HG02571 (cell line): ENCODE data around the gene SORCS2.

ENCODE experiments used
- ATAC-seq: cut with Tn5 transposase; IDR thresholded peaks from one replicate; pipeline ENCODE4 v1.9.1; 2021; ENCODE audit warnings: mild to moderate bottlenecking, moderate library complexity; ENCODE audit not compliant: unreplicated experiment

Gene SORCS2

DNA sequence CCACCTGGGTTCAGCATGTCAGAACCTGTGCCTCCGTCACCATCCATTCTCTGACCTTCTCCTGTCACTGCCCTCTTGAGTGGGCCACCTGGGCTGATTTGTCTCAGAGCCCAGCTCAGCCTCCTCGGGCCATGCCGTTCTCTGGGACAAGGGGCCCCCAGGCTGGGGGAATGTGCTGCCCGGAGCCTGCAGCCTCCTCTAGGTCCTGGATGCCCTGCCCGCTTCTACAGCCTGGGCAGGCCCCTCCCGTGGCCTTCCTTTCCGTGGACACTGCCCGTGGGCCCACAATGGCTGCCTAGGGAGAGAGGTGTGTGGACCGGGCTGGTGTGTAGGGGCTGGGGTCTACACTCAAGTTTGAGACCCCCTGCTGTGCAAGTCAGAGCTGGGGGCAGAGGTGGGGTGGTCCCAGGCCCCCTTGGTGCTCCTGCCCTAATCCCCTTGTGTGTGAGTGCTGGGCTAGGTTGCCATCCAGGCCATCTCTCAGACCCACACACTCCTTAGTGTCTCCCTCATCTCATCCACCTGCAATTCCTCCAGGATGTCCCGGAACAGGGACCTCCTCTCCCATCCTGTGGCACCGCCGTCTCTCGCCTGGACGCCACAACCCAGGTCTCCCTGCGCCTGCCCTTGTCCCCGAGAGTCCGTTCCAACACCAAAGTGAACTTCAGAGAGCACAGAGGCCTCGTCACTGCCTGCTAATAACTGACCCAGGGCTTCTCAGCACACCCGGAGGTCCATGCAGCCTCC, 230.0 kb downstream of the SORCS2 start:
- ATAC-seq, result no peak

DNA sequence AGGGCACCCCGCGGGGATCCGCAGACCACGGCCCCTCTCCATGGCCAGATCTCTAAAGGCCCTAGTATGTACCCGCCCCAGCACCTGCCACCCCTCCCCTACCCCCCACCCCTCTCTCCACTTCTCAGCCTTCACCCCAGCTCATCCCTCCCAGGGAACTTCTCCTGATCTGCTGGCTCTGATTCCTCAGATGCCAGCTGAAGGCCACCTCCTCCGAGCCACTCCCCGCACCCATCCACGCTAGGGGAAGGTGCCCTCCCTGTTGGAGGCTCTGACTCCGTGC, 230.5 kb downstream of the SORCS2 start:
- ATAC-seq, result no peak

GRCh38 chr4:7423391-7423790, 231.1 kb downstream of the SORCS2 start:
- ATAC-seq, result no peak

- no peak for ATAC-seq
Observed at GRCh38 chr4:7423801-7424552, 231.6 kb downstream of the SORCS2 start.

DNA sequence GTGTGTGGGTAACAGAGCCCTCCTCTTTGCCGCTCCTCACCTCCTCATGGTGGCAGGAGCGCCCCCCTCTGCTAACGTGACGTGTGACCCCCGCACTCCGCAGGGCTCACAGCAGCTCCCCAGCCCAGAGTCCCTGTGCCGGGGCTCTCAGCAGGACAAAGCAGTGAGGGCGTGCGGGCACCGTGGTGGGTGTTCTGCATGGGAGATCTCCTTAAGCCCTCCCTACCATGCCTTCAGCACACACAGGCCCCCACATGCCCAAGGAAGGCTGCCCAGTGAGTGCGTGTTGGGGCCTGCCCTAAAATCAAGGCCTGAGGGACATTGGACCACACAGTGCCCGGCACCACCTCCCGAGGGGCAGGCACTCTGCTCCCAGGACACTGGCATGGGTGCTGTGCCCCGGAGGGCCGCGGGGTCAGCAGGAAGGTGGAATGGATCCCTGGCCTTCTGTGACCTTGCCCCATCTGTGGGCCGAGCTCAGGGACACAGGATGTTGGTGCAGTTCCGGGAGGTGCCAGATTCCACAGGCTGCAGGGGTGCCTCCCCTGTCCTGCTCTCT, 232.3 kb downstream of the SORCS2 start:
- no peak for ATAC-seq

GRCh38 chr4:7425124-7425523, 232.8 kb downstream of the SORCS2 start:
- ATAC-seq, result no peak

DNA sequence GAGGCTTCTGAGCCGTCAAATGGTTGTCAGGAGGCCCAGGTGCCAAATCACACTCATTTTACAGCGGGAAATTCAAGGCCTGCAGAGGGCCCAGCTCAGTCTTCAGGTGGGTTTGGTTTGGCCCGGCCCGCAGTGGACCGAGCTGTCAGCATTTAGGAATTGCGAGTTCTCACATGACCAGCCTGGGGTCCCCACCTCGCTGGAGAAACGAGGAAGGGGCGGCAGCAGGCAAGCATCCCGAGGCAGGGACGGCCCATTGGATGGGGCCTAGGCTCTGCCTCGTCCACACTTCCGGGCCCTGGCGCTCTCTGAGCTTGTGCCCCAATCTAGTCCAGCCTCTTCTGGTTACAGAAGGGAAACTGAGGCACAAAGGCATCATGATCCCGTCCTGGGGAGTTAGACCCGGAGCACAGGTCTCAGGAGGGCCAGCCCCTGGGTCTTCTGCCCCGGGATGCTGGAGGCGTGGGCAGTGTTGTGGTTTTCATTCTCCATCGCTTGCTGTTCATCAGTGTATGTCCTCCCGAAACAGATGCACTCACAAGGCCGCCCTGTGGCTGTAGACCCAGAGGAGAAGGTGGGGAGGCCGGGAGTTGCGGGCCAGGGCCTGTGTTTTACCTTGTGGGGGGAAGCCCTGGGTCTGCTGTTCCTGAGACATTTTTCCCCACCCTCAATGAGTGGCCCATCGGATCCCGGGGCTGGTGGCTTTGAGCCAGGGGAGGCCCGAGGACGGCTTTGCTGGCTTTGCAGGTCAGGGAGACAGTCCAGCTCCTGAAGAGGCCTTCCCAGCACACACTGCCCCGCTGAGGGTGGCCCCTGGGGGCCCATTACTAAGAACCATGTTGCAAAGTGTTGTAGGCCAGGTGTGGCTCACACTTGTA, 233.5 kb downstream of the SORCS2 start:
- ATAC-seq, result no peak

GRCh38 chr4:7426525-7427171, 234.3 kb downstream of the SORCS2 start:
- no peak for ATAC-seq

- no peak for ATAC-seq
Observed at GRCh38 chr4:7427361-7427760, 235.0 kb downstream of the SORCS2 start.

DNA sequence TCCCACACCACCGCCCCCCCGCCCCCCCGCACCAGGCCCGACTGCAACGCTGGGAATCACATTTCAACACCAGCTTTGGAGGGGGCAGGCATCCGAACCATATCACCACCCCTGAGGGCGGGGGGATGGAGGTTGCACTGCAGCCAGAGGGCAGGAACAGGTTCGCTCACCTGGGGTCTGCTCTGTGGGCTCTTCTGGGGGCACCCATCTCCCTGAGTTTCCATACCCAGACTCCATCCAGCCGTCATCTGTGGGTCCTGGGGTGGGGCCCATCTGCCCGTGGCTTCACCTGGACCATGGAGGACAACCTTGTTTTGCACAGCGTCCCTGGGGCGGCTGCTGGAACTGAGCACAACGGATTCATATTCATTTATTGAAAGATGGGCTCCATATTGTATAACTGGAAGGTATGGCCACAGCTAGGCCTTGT, 235.5 kb downstream of the SORCS2 start:
- ATAC-seq, result no peak

- ATAC-seq, result no peak
Observed at GRCh38 chr4:7428261-7429068, 236.1 kb downstream of the SORCS2 start.

- ATAC-seq, result no peak
Observed at GRCh38 chr4:7429069-7429416, 236.7 kb downstream of the SORCS2 start.

DNA sequence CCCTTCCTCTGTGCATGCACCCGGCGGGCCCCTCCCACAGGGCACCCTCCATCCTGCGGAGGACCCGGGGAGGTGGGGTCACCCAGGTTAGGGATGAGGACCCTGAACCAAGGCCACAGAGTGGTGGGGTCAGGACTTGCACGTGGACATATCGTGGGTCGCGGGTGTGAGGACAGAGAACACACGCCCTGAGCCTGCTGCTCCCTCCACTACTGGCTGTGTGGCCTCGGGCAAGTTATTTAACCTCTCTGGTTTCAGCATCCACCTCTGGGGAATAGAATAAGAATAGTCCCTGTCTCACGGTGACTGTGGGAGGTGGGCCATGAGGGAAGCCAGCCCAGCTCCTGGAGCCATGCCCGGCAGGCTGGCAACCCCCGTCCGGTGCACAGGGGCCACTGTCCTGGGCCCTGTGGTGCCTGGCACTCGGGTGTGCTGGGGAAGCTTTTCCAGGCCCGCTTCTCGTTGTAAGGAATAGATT, 237.3 kb downstream of the SORCS2 start:
- no peak for ATAC-seq

- ATAC-seq, result no peak
Observed at GRCh38 chr4:7430368-7430964, 238.1 kb downstream of the SORCS2 start.

- ATAC-seq, result no peak
Observed at GRCh38 chr4:7430965-7431695, 238.8 kb downstream of the SORCS2 start.

GRCh38 chr4:7431696-7432530, 239.6 kb downstream of the SORCS2 start:
- ATAC-seq, result no peak

- ATAC-seq, result no peak
Observed at GRCh38 chr4:7432531-7433375, 240.4 kb downstream of the SORCS2 start.
